CD4-positive, alpha-beta T cell (primary cell): ENCODE data around the gene TMEM200B. TPM values are rescaled to one million over a fixed set of nuclear protein-coding genes. Genes with fewer than 3 reads are reported as not detected.
"Not testable (repeated sequence)": the region's sequence is repeated elsewhere in the genome, so short reads cannot be mapped to it uniquely, and the experiment has no call there.

Experiments
- ATAC-seq: fragments of 200-7000 bp; cut with Tn5 transposase; one replicate; pipeline ENCODE4 v1.10.0; 2022; ENCODE audit warnings: mild to moderate bottlenecking; ENCODE audit not compliant: poor library complexity
- CTCF ChIA-PET: fragments of 350-600 bp; sonication (Branson Sonifier 250); formaldehyde crosslinking; loops from one replicate; lab custom pipeline; 2021; ENCODE audit warnings: antibody characterized with exemption, inconsistent platforms; lab: Charles Lee
- POLR2A ChIA-PET: fragments of 350-600 bp; sonication (Branson Sonifier 250); formaldehyde crosslinking; loops from one replicate; lab custom pipeline; 2021; ENCODE audit warnings: antibody characterized with exemption, inconsistent platforms; lab: Charles Lee
- DNase-seq, 14 experiments: peaks; one replicate each; pipeline ENCODE4 v3.0.0-alpha.2; 2013 to 2020; ENCODE audit warnings: mixed read lengths in 2 of 14
- H3K27ac ChIP-seq, 2 donors: one replicate each; pipeline versions ENCODE4 v1.5.1 to v1.7.0; 2013; ENCODE audit warnings: low read length in 2 of 2, low read depth in 1 of 2, mild to moderate bottlenecking in 1 of 2
- H3K27me3 ChIP-seq, 2 experiments: 1 replicate in 1 of 2; 2 replicates in 1 of 2; pipeline versions ENCODE4 v1.6.1 to v1.7.0; 2013; ENCODE audit warnings: low read length in 2 of 2, control low read depth in 1 of 2, mild to moderate bottlenecking in 1 of 2, moderate library complexity in 1 of 2; ENCODE audit not compliant: insufficient read depth in 2 of 2, control insufficient read depth in 1 of 2
- H3K36me3 ChIP-seq: one replicate; pipeline ENCODE4 v1.6.1; 2013; ENCODE audit warnings: low read length, control low read depth; ENCODE audit not compliant: insufficient read depth
- H3K4me1 ChIP-seq: one replicate; pipeline ENCODE4 v1.6.1; 2013; ENCODE audit warnings: low read length, control low read depth; ENCODE audit not compliant: insufficient read depth
- H3K4me3 ChIP-seq: one replicate; pipeline ENCODE4 v1.5.1; 2013; ENCODE audit warnings: mild to moderate bottlenecking, low read length, moderate library complexity
- H3K9me3 ChIP-seq, 2 experiments: 1 replicate in 1 of 2; 2 replicates in 1 of 2; pipeline versions ENCODE4 v1.6.1 to v1.7.0; 2013; ENCODE audit warnings: low read length in 2 of 2, mild to moderate bottlenecking in 2 of 2, control low read depth in 1 of 2, moderate library complexity in 1 of 2; ENCODE audit not compliant: control insufficient read depth in 1 of 2, insufficient read depth in 1 of 2
- H3K27ac Mint-ChIP-seq: one replicate; pipeline ENCODE4 v1.8.0; 2020; ENCODE audit warnings: mixed read lengths
- H3K27me3 Mint-ChIP-seq: one replicate; pipeline ENCODE4 v1.8.0; 2021; ENCODE audit warnings: mixed read lengths
- H3K36me3 Mint-ChIP-seq: one replicate; pipeline ENCODE4 v1.8.0; 2021; ENCODE audit warnings: low read depth, mixed read lengths
- H3K4me1 Mint-ChIP-seq: one replicate; pipeline ENCODE4 v1.8.0; 2021; ENCODE audit warnings: low read depth, mixed read lengths
- H3K4me3 Mint-ChIP-seq: one replicate; pipeline ENCODE4 v1.8.0; 2020; ENCODE audit warnings: mild to moderate bottlenecking, mixed read lengths
- H3K9me3 Mint-ChIP-seq: one replicate; pipeline ENCODE4 v1.8.0; 2020; ENCODE audit warnings: mixed read lengths
- intact Hi-C, 2 experiments: fragments of 100-400 bp; cut with DNase I in 1 of 2; cut with micrococcal nuclease in 1 of 2; formaldehyde crosslinking; loops; one replicate each; pipeline versions ENCODE4 v1.15.1 to v1.9.0; 2023 to 2025; cut with DNase I, micrococcal nuclease
- total RNA-seq, 174 experiments: library from RNA in 2 of 174; stranded (reverse) in 2 of 174; gene quantifications; one replicate each; pipeline ENCODE4 v1.2.3 and lab custom pipeline; 2021 to 2026
- TF ChIP-seq, protein P1 (sequence below): fragments of 200-600 bp; IDR thresholded peaks from one replicate; pipeline ENCODE4 v1.8.0; 2022; ENCODE audit warnings: antibody characterized with exemption, mild to moderate bottlenecking

The TMEM200B gene
- total RNA-seq, 2 experiments from 2014 or later = not detected

DNA sequence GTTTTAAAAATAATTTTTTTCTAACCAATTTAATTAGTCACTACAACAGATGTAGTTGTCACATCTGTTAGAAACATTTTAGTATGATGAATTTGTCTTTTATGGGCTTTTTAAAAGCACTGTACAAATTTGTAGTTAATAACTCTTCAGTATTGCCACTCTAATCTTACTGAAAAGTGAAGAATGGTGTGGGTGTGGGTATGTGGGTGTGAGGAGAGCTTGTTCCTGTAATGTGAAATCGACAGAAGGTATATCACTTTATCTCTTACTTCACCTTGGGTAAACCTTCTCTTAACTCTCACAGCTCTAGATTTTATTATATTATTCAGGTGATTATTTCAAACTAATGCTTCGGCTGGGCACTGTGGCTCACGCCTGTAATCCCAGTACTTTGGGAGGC, 42.5 kb downstream of the TMEM200B start:
- Histone ChIP-seq H3K27ac (no peak overlapping the region), H3K4me1 (no peaks in the 10 kb centered on the region), H3K9me3 (no peaks in the 10 kb centered on the region), H3K27me3 (no peaks in the 10 kb centered on the region), H3K4me3 (no peak overlapping the region), H3K36me3 (peaks cover 51% of the 10 kb centered on the region)
- no peaks in the 10 kb centered on the region for H3K4me1 Mint-ChIP-seq
- intact Hi-C loops = no loop called here
- ChIA-PET POLR2A (no interaction called here), CTCF (interaction anchor here (1.6 kb wide), 1 partner anchor 117 kb away, joined by 3 read pairs; no protein-coding TSS in a partner anchor)
- no peaks in the 10 kb centered on the region for H3K9me3 Mint-ChIP-seq
- DNase-seq = no peak
- peaks cover 73% of the 10 kb centered on the region for H3K36me3 Mint-ChIP-seq
- no peaks in the 10 kb centered on the region for H3K27me3 Mint-ChIP-seq
- no peak overlapping the region for H3K27ac Mint-ChIP-seq
- H3K4me3 Mint-ChIP-seq = no peak overlapping the region
- no peak for ATAC-seq
- TF ChIP-seq, protein P1, sequence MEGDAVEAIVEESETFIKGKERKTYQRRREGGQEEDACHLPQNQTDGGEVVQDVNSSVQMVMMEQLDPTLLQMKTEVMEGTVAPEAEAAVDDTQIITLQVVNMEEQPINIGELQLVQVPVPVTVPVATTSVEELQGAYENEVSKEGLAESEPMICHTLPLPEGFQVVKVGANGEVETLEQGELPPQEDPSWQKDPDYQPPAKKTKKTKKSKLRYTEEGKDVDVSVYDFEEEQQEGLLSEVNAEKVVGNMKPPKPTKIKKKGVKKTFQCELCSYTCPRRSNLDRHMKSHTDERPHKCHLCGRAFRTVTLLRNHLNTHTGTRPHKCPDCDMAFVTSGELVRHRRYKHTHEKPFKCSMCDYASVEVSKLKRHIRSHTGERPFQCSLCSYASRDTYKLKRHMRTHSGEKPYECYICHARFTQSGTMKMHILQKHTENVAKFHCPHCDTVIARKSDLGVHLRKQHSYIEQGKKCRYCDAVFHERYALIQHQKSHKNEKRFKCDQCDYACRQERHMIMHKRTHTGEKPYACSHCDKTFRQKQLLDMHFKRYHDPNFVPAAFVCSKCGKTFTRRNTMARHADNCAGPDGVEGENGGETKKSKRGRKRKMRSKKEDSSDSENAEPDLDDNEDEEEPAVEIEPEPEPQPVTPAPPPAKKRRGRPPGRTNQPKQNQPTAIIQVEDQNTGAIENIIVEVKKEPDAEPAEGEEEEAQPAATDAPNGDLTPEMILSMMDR = no peak

DNA sequence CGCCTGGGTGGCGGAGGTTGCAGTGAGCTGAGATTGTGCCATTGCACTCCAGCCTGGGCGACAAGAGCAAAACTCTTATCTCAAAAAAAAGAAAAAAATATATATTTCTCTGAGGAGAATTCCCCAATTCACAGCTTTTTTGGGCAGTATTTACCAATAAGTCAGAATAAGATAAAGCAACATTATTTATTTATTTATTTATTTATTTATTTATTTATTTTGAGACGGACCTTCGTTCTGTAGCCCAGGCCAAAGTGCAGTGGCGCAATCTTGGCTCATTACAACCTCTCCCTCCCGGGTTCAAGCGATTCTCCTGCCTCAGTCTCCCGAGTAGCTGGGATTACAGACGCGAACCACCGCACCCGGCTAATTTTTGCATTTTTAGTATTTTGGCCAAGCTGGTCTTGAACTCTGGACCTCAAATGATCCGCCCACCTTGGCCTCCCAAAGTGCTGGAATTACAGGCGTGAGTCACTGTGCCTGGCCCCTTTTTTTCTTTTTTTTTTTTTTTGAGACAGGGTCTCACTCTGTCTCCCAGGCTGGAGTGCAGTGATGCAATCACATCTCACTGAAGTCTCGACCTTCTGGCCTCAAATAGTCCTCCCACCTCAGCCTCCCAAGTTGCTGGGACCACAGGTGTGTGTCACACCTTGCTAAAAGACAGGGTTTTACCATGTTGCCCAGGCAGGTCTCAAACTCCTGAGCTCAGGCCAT, 43.6 kb downstream of the TMEM200B start:
- intact Hi-C loops, H3K9me3 ChIP-seq, H3K4me1 ChIP-seq, H3K4me3 ChIP-seq, DNase-seq, H3K27me3 Mint-ChIP-seq, H3K4me1 Mint-ChIP-seq, H3K27ac Mint-ChIP-seq, ATAC-seq, H3K27ac ChIP-seq, POLR2A ChIA-PET, H3K4me3 Mint-ChIP-seq, H3K9me3 Mint-ChIP-seq, H3K27me3 ChIP-seq: not testable (repeated sequence)
- peaks cover 53% of the 10 kb centered on the region for H3K36me3 ChIP-seq
- peaks cover 74% of the 10 kb centered on the region for H3K36me3 Mint-ChIP-seq
- CTCF ChIA-PET = interaction anchor here (0.7 kb wide), 1 partner anchor 343 kb away, joined by 3 read pairs; the partner anchor contains the start of gene YTHDF2

GRCh38 chr1:29077155-29077554, 46.5 kb downstream of the TMEM200B start:
- no peaks in the 10 kb centered on the region for H3K9me3 Mint-ChIP-seq
- Histone ChIP-seq H3K4me1 (no peaks in the 10 kb centered on the region), H3K36me3 (peaks cover 51% of the 10 kb centered on the region), H3K4me3 (no peak overlapping the region), H3K9me3 (no peaks in the 10 kb centered on the region), H3K27ac (no peak overlapping the region), H3K27me3 (no peaks in the 10 kb centered on the region)
- H3K27me3 Mint-ChIP-seq = no peaks in the 10 kb centered on the region
- ChIA-PET POLR2A (no interaction called here), CTCF (no interaction called here)
- DNase-seq (no peak), ATAC-seq (no peak)
- TF ChIP-seq, protein P1 = no peak
- no peak overlapping the region for H3K27ac Mint-ChIP-seq
- H3K36me3 Mint-ChIP-seq = peaks cover 77% of the 10 kb centered on the region
- intact Hi-C loops = no loop called here
- no peak overlapping the region for H3K4me3 Mint-ChIP-seq
- H3K4me1 Mint-ChIP-seq = no peaks in the 10 kb centered on the region

Other genes starting within 250 kb of the TMEM200B start
- 100 to 1,000 TPM; 138 to 145 TPM for gene EPB41, start 209.3 kb downstream of the TMEM200B start, total RNA-seq
- 10 to 100 TPM; 89.2 to 93.4 TPM for gene SRSF4, start 58.0 kb upstream of the TMEM200B start, total RNA-seq
- 1 to 10 TPM; 5.5 to 6.6 TPM for gene MECR, start 107.0 kb upstream of the TMEM200B start, total RNA-seq
- gene PTPRU, start 112.6 kb upstream of the TMEM200B start, total RNA-seq = under 1 TPM; 0.16 to 0.56 TPM